ENCODE measurements around the gene CCR7. TPM values are rescaled to one million over a fixed set of nuclear protein-coding genes. Genes with fewer than 3 reads are reported as not detected.

Gene CCR7
- total RNA-seq, 1 experiment from 2014 or later: 0.57 TPM

DNA sequence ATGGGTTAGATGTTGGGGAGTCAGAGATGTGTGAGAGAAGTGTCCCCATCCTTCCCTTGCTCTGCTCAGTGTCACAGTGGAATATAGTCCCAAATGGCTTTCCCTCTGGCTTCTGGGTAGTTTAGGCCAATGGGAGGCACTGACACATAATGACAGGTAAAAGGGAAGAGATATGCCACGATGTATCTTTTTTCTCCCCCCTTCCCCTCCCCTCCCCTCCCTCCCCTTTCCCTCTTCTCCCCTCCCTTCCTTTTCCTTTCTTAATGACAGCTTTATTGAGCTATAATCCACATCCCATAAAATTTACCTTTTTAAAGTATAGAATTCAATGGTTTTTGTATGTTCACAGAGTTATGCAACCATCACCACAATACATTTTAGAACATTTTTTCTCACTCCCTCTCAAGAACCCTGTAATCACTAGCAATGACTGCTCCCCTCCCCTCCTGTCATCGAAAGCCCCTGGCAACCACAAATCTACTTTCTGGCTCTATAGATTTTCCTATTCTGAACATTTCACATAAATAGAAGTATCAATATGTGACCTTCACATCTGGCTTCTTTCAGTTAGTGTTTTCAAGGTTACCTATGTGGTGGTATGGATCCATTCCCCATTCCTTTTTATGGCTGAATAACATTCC lies 617 bp upstream of the CCR7 start:
- no peak for TF ChIP-seq ZNF396 (CRISPR knock-in tag; IDR thresholded peaks at IDR 0.05; ENCODE audit: borderline replicate concordance)
- no peak for TF ChIP-seq NFATC4 (CRISPR knock-in tag; IDR thresholded peaks at IDR 0.05)
- no peak for TF ChIP-seq SMAD3 (CRISPR knock-in tag; IDR thresholded peaks at IDR 0.05; ENCODE audit: borderline replicate concordance)
- TF ChIP-seq RELA (CRISPR knock-in tag; IDR thresholded peaks at IDR 0.05; ENCODE audit: borderline replicate concordance): no peak
- no peak for TF ChIP-seq NFE2L1 (CRISPR knock-in tag; IDR thresholded peaks at IDR 0.05)
- TF ChIP-seq GRHL2 (CRISPR knock-in tag; IDR thresholded peaks at IDR 0.05; ENCODE audit: insufficient replicate concordance, severe bottlenecking): no peak
- TF ChIP-seq SMAD4 (CRISPR knock-in tag; IDR thresholded peaks at IDR 0.05): no peak
- TF ChIP-seq ZNF423 (CRISPR knock-in tag; IDR thresholded peaks at IDR 0.05): no peak
- TF ChIP-seq MYBL2 (CRISPR knock-in tag; IDR thresholded peaks at IDR 0.05): no peak
- TF ChIP-seq CBFB (CRISPR knock-in tag; IDR thresholded peaks at IDR 0.05; ENCODE audit: low read depth): no peak
- no peak for TF ChIP-seq ZNF219 (CRISPR knock-in tag; IDR thresholded peaks at IDR 0.05; ENCODE audit: borderline replicate concordance)
- TF ChIP-seq ZNF232 (CRISPR knock-in tag; IDR thresholded peaks at IDR 0.05): no peak
- TF ChIP-seq, protein P1, sequence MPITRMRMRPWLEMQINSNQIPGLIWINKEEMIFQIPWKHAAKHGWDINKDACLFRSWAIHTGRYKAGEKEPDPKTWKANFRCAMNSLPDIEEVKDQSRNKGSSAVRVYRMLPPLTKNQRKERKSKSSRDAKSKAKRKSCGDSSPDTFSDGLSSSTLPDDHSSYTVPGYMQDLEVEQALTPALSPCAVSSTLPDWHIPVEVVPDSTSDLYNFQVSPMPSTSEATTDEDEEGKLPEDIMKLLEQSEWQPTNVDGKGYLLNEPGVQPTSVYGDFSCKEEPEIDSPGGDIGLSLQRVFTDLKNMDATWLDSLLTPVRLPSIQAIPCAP (CRISPR knock-in tag; IDR thresholded peaks at IDR 0.05): no peak
- no peak for TF ChIP-seq JAZF1 (CRISPR knock-in tag; IDR thresholded peaks at IDR 0.05)
- TF ChIP-seq SP1 (CRISPR knock-in tag; conservative IDR thresholded peaks at IDR 0.05): no peak
- Mint-ChIP-seq H3K27me3 (ENCODE audit: low read depth) (peaks cover 18% of the 10 kb centered on the region), H3K27ac (no peak overlapping the region), H3K4me3 (no peak overlapping the region), H3K4me1 (peaks cover 31% of the 10 kb centered on the region), H3K9me3 (peaks cover 21% of the 10 kb centered on the region), H3K36me3 (peaks cover 9% of the 10 kb centered on the region)
- ChIA-PET POLR2A (interaction anchor here (0.6 kb wide), 1 partner anchor 9 kb away, joined by 3 read pairs; no protein-coding TSS in a partner anchor), CTCF (interaction anchor here (1.0 kb wide), 1 partner anchor 29 kb away, joined by 3 read pairs; no protein-coding TSS in a partner anchor)
- DNase-seq (ENCODE audit: low spot score) (no peak), ATAC-seq (no peak)

DNA sequence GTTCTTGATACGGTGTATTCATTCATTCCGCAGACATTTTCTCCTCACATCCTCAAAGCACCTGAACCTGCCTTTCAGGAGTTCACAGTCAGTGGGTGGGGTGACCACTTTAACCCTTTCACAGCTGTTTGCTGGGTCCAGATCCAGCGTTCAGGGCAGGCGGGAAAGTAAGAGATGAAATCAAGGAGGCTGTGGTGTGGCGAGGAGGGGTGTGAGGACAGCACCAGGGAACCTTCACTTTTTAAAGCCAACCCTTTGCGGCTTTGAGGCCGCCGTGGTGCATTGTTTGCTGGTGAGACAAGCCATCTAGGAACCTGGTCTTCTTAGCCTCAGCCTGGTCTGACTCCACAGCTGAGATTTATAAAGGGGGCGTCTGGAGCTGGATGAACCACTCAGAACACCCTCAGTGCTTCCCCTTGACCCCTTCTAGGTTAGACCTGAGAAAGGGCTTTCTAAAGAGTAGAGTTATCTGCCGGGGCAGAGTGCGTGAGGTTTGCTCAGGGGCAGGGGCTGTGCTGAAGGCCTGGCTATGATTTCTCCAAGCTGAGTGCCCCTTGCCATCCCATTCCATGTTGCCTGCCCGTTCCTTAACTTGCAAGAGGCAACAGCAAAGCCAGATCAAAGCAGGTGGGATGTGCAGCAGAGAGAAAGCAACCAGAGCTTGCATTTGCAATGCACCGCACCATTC lies 933 bp downstream of the CCR7 start:
- TF ChIP-seq, protein P2, sequence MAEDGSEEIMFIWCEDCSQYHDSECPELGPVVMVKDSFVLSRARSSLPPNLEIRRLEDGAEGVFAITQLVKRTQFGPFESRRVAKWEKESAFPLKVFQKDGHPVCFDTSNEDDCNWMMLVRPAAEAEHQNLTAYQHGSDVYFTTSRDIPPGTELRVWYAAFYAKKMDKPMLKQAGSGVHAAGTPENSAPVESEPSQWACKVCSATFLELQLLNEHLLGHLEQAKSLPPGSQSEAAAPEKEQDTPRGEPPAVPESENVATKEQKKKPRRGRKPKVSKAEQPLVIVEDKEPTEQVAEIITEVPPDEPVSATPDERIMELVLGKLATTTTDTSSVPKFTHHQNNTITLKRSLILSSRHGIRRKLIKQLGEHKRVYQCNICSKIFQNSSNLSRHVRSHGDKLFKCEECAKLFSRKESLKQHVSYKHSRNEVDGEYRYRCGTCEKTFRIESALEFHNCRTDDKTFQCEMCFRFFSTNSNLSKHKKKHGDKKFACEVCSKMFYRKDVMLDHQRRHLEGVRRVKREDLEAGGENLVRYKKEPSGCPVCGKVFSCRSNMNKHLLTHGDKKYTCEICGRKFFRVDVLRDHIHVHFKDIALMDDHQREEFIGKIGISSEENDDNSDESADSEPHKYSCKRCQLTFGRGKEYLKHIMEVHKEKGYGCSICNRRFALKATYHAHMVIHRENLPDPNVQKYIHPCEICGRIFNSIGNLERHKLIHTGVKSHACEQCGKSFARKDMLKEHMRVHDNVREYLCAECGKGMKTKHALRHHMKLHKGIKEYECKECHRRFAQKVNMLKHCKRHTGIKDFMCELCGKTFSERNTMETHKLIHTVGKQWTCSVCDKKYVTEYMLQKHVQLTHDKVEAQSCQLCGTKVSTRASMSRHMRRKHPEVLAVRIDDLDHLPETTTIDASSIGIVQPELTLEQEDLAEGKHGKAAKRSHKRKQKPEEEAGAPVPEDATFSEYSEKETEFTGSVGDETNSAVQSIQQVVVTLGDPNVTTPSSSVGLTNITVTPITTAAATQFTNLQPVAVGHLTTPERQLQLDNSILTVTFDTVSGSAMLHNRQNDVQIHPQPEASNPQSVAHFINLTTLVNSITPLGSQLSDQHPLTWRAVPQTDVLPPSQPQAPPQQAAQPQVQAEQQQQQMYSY (CRISPR knock-in tag; IDR thresholded peaks at IDR 0.05): no peak
- TF ChIP-seq ZBTB21 (CRISPR knock-in tag; IDR thresholded peaks at IDR 0.05; ENCODE audit: borderline replicate concordance) (no peak), EMX1 (CRISPR knock-in tag; IDR thresholded peaks at IDR 0.05) (no peak), GTF2I (CRISPR knock-in tag; conservative IDR thresholded peaks at IDR 0.05) (no peak), MYBL2 (CRISPR knock-in tag; IDR thresholded peaks at IDR 0.05) (no peak), HMGA2 (CRISPR knock-in tag; IDR thresholded peaks at IDR 0.05) (no peak), OVOL2 (CRISPR knock-in tag; IDR thresholded peaks at IDR 0.05; ENCODE audit: borderline replicate concordance) (no peak)
- TF ChIP-seq, protein P3, sequence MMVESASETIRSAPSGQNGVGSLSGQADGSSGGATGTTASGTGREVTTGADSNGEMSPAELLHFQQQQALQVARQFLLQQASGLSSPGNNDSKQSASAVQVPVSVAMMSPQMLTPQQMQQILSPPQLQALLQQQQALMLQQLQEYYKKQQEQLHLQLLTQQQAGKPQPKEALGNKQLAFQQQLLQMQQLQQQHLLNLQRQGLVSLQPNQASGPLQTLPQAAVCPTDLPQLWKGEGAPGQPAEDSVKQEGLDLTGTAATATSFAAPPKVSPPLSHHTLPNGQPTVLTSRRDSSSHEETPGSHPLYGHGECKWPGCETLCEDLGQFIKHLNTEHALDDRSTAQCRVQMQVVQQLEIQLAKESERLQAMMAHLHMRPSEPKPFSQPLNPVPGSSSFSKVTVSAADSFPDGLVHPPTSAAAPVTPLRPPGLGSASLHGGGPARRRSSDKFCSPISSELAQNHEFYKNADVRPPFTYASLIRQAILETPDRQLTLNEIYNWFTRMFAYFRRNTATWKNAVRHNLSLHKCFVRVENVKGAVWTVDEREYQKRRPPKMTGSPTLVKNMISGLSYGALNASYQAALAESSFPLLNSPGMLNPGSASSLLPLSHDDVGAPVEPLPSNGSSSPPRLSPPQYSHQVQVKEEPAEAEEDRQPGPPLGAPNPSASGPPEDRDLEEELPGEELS (CRISPR knock-in tag; IDR thresholded peaks at IDR 0.05): no peak
- POLR2A ChIA-PET: no interaction called here
- H3K36me3 Mint-ChIP-seq: peaks cover 9% of the 10 kb centered on the region
- ATAC-seq (no peak), DNase-seq (ENCODE audit: low spot score) (no peak)
- H3K4me1 Mint-ChIP-seq: peaks cover 42% of the 10 kb centered on the region
- H3K27me3 Mint-ChIP-seq (ENCODE audit: low read depth): peaks cover 6% of the 10 kb centered on the region; the same call in 1 of the 2 replicates
- CTCF ChIA-PET: interaction anchor here (1.0 to 2.8 kb wide), 4 partner anchors 9 to 203 kb away, joined by 3 to 14 read pairs (median 6); no protein-coding TSS in a partner anchor
- peaks cover 21% of the 10 kb centered on the region for H3K9me3 Mint-ChIP-seq
- no peak overlapping the region for H3K4me3 Mint-ChIP-seq
- H3K27ac Mint-ChIP-seq: no peak overlapping the region
